ENCODE data around the gene RERE. TPM values are rescaled to one million over a fixed set of nuclear protein-coding genes. Genes with fewer than 3 reads are reported as not detected.

Gene RERE
- total RNA-seq, 4 donors from 2014 or later, result 86.4 to 111 (median 103) TPM

- Histone ChIP-seq H3K27me3 (no peaks in the 10 kb centered on the region), H3K36me3 (no peaks in the 10 kb centered on the region), H3K9me3 (no peaks in the 10 kb centered on the region), H3K27ac (no peak overlapping the region), H3K4me3 (no peak overlapping the region), H3K4me1 (peaks cover 0 to 30% (median 15%) of the 10 kb centered on the region in 4 donors)
- no peak for DNase-seq (ENCODE audit: low spot score in 2 of 2)
- TF ChIP-seq EP300 (IDR thresholded peaks at IDR 0.05), result no peak
- no peak for TF ChIP-seq POLR2A (IDR thresholded peaks at IDR 0.05)
- no peak for TF ChIP-seq CTCF (IDR thresholded peaks at IDR 0.05)
- WGBS, 2 donors, result 95 to 98% methylated on average over 2 of the region's 2 CpGs
Observed at GRCh38 chr1:8472668-8473067, 344.8 kb downstream of the RERE start.

GRCh38 chr1:8471451-8471850, 346.0 kb downstream of the RERE start:
- no peaks in the 10 kb centered on the region for H3K27me3 ChIP-seq
- H3K9me3 ChIP-seq, result no peaks in the 10 kb centered on the region
- H3K4me1 ChIP-seq, result peaks cover 0 to 28% (median 8%) of the 10 kb centered on the region in 4 donors
- H3K36me3 ChIP-seq, result no peaks in the 10 kb centered on the region
- WGBS, 2 donors, result 96 to 100% methylated on average over 5 of the region's 5 CpGs
- H3K4me3 ChIP-seq, result no peak overlapping the region
- TF ChIP-seq EP300 (IDR thresholded peaks at IDR 0.05) (no peak), CTCF (IDR thresholded peaks at IDR 0.05) (no peak), POLR2A (IDR thresholded peaks at IDR 0.05) (no peak)
- DNase-seq (ENCODE audit: low spot score in 2 of 2), result no peak
- no peak overlapping the region for H3K27ac ChIP-seq

- no peak overlapping the region for H3K4me3 ChIP-seq
- DNase-seq (ENCODE audit: low spot score in 2 of 2), result no peak
- H3K27me3 ChIP-seq, result no peaks in the 10 kb centered on the region
- no peak overlapping the region for H3K27ac ChIP-seq
- TF ChIP-seq POLR2A (IDR thresholded peaks at IDR 0.05) (no peak), EP300 (IDR thresholded peaks at IDR 0.05) (no peak), CTCF (IDR thresholded peaks at IDR 0.05) (no peak)
- no peaks in the 10 kb centered on the region for H3K9me3 ChIP-seq
- H3K36me3 ChIP-seq, result no peaks in the 10 kb centered on the region
- WGBS, 2 donors, result 83 to 87% methylated on average over 4 of the region's 4 CpGs
- peaks cover 0 to 45% (median 21%) of the 10 kb centered on the region in 4 donors for H3K4me1 ChIP-seq
Observed at GRCh38 chr1:8468751-8469150, 348.7 kb downstream of the RERE start.

- Histone ChIP-seq H3K4me1 (peaks cover 0 to 52% (median 35%) of the 10 kb centered on the region in 4 donors), H3K27me3 (no peaks in the 10 kb centered on the region), H3K9me3 (no peaks in the 10 kb centered on the region), H3K4me3 (no peak overlapping the region), H3K27ac (no peak overlapping the region), H3K36me3 (no peaks in the 10 kb centered on the region)
- TF ChIP-seq EP300 (IDR thresholded peaks at IDR 0.05) (no peak), CTCF (IDR thresholded peaks at IDR 0.05) (no peak), POLR2A (IDR thresholded peaks at IDR 0.05) (no peak)
- WGBS, 2 donors, result 66 to 70% methylated on average over 3 of the region's 3 CpGs
- no peak for DNase-seq (ENCODE audit: low spot score in 2 of 2)
Observed at GRCh38 chr1:8467308-8467707, 350.1 kb downstream of the RERE start.

- WGBS, 2 donors, result 56 to 60% methylated on average over 13 of the region's 13 CpGs
- DNase-seq (ENCODE audit: low spot score in 2 of 2), result no peak
- H3K4me1 ChIP-seq, result peaks cover 0 to 68% (median 44%) of the 10 kb centered on the region in 4 donors
- TF ChIP-seq POLR2A (IDR thresholded peaks at IDR 0.05) (no peak), EP300 (IDR thresholded peaks at IDR 0.05) (no peak), CTCF (IDR thresholded peaks at IDR 0.05) (no peak)
- H3K27me3 ChIP-seq, result no peaks in the 10 kb centered on the region
- H3K4me3 ChIP-seq, result no peak overlapping the region
- no peaks in the 10 kb centered on the region for H3K9me3 ChIP-seq
- H3K27ac ChIP-seq, result peak overlapping the region; percentile 14 to 92 (median 52)
- H3K36me3 ChIP-seq, result no peaks in the 10 kb centered on the region
Observed at GRCh38 chr1:8465692-8466091, 351.7 kb downstream of the RERE start.
